ENCODE results near the gene AQR. TPM values are rescaled to one million over a fixed set of nuclear protein-coding genes. Genes with fewer than 3 reads are reported as not detected.

Gene AQR
- total and polyA plus RNA-seq, 2 of the 4 experiments (the other 2 are of a cell fraction), result 17.9 to 29.6 TPM

DNA sequence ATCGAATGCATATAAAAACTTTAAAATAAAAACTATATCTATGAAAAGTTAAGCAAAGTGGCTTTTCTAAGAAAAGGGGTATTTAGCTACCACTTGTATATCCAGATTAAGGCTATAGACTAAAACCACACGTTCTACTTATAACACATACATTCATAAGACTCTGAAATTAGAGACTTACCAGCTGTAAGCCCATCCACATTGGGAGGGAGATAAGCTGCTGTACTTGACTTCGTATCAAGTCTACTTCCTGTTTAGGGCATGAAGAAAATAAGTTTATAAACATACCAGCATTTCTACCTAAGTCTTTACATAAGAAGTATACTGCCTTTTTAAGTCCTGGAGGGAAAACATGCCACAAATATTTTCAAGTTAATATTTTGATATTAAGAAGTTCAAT lies 27.7 kb downstream of the AQR start:
- H3K4me2 ChIP-seq (ENCODE audit: low read depth, low read length), result no peak overlapping the region
- no peak overlapping the region for H3K56ac ChIP-seq (ENCODE audit: extremely low read depth, insufficient read depth, low read length)
- WGBS, 2 experiments (ENCODE audit: extremely low coverage in 2 of 2, insufficient read length in 1 of 2), result no CpG with 5 or more reads among the region's 3 CpGs
- CTCF ChIA-PET, result no interaction called here
- DNase-seq (no peak), ATAC-seq (ENCODE audit: low read depth) (no peak)
- no peak overlapping the region for H2AK9ac ChIP-seq (replicated peaks; ENCODE audit: low read depth, low read length, poor library complexity)
- no peak overlapping the region for H4K91ac ChIP-seq (ENCODE audit: insufficient read depth, low read depth, low read length)
- H3K14ac ChIP-seq (replicated peaks; ENCODE audit: low read depth, low read length), result no peak overlapping the region
- H2AFZ ChIP-seq (replicated peaks; ENCODE audit: low read length, poor library complexity), result no peak overlapping the region
- intact Hi-C loops (cut with micrococcal nuclease) (no loop called here), dilution Hi-C loops (cut with HindIII; ENCODE audit: low sequenced_read_pairs, unreplicated experiment) (no loop called here), in situ Hi-C loops (cut with MboI; ENCODE audit: low sequenced_read_pairs) (no loop called here)
- no peak overlapping the region for H3K9ac ChIP-seq (ENCODE audit: low read depth, low read length)
- no peak overlapping the region for H3K18ac ChIP-seq (ENCODE audit: low read depth, low read length)
- H4K5ac ChIP-seq (ENCODE audit: low read depth, low read length), result no peak overlapping the region
- H3K9me1 ChIP-seq (ENCODE audit: insufficient read depth, low read length), result no peaks in the 10 kb centered on the region
- BruUV-seq (replicated peaks), result no TSS peak
- H3K27ac ChIP-seq (ENCODE audit: insufficient read depth, low read length), result no peak overlapping the region
- H3K4me1 ChIP-seq (ENCODE audit: control insufficient read depth, insufficient read depth, low read length), result 0 out of 2 replicates have a peak, but pooled peaks cover 1% of the 10 kb centered on the region
- H2BK120ac ChIP-seq (ENCODE audit: low read depth, low read length), result no peak overlapping the region
- H4K20me1 ChIP-seq (ENCODE audit: insufficient read depth, low read length), result no peaks in the 10 kb centered on the region; the same call in 1 of the 2 replicates
- no peaks in the 10 kb centered on the region for H3K79me1 ChIP-seq (ENCODE audit: low read depth in 1 of 2, low read length in 2 of 2)
- H2AK5ac ChIP-seq (ENCODE audit: low read depth, low read length), result no peak overlapping the region
- H4K8ac ChIP-seq (ENCODE audit: low read depth in 2 of 2, low read length in 2 of 2), result no peak overlapping the region
- no peaks in the 10 kb centered on the region for H3K9me3 ChIP-seq (ENCODE audit: control insufficient read depth, insufficient read depth, low read length)
- no peaks in the 10 kb centered on the region for H3K27me3 ChIP-seq (ENCODE audit: control insufficient read depth, insufficient read depth, low read length)
- POLR2A ChIA-PET (ENCODE audit: unreplicated experiment), result no interaction called here
- H3K4me3 ChIP-seq (ENCODE audit: insufficient read depth, low read depth, low read length), result no peak overlapping the region
- no peak overlapping the region for H2BK15ac ChIP-seq (ENCODE audit: low read depth, low read length)
- no peak overlapping the region for H2BK5ac ChIP-seq (ENCODE audit: low read depth, low read length, poor library complexity, severe bottlenecking)
- no peak for TF ChIP-seq NFE2L2 (IDR thresholded peaks at IDR 0.05; ENCODE audit: low read depth, low read length)
- no peak for TF ChIP-seq RFX5 (IDR thresholded peaks at IDR 0.05; ENCODE audit: low read depth, low read length)
- TF ChIP-seq POLR2A (IDR thresholded peaks at IDR 0.05; ENCODE audit: low read depth, low read length), result no peak
- no peak for TF ChIP-seq MAZ (IDR thresholded peaks at IDR 0.05; ENCODE audit: borderline replicate concordance, low read depth, low read length)
- TF ChIP-seq RCOR1 (IDR thresholded peaks at IDR 0.05; ENCODE audit: insufficient replicate concordance, low read length), result no peak
- TF ChIP-seq, protein P1, sequence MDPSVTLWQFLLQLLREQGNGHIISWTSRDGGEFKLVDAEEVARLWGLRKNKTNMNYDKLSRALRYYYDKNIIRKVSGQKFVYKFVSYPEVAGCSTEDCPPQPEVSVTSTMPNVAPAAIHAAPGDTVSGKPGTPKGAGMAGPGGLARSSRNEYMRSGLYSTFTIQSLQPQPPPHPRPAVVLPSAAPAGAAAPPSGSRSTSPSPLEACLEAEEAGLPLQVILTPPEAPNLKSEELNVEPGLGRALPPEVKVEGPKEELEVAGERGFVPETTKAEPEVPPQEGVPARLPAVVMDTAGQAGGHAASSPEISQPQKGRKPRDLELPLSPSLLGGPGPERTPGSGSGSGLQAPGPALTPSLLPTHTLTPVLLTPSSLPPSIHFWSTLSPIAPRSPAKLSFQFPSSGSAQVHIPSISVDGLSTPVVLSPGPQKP (IDR thresholded peaks at IDR 0.05; ENCODE audit: borderline replicate concordance, low read depth, low read length), result no peak
- no peak for TF ChIP-seq CHD1 (IDR thresholded peaks at IDR 0.05; ENCODE audit: low read depth, low read length)
- no peak for TF ChIP-seq FOS (IDR thresholded peaks at IDR 0.05; ENCODE audit: low read depth, low read length)
- TF ChIP-seq, protein P2, sequence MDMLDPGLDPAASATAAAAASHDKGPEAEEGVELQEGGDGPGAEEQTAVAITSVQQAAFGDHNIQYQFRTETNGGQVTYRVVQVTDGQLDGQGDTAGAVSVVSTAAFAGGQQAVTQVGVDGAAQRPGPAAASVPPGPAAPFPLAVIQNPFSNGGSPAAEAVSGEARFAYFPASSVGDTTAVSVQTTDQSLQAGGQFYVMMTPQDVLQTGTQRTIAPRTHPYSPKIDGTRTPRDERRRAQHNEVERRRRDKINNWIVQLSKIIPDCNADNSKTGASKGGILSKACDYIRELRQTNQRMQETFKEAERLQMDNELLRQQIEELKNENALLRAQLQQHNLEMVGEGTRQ (IDR thresholded peaks at IDR 0.05; ENCODE audit: low read depth, low read length), result no peak
- TF ChIP-seq CEBPB (IDR thresholded peaks at IDR 0.05; ENCODE audit: low read depth, low read length), result no peak
- TF ChIP-seq SMC3 (IDR thresholded peaks at IDR 0.05; ENCODE audit: low read depth, low read length), result no peak
- TF ChIP-seq MAFK (IDR thresholded peaks at IDR 0.05; ENCODE audit: low read depth, low read length), result no peak
- TF ChIP-seq BHLHE40 (IDR thresholded peaks at IDR 0.05; ENCODE audit: low read depth, low read length), result no peak
- no peak overlapping the region for H3K23ac ChIP-seq (ENCODE audit: low read depth, low read length)
- no peak overlapping the region for H3K4ac ChIP-seq (ENCODE audit: low read depth, low read length)
- H2BK20ac ChIP-seq (ENCODE audit: low read depth, low read length), result no peak overlapping the region
- peaks cover 13% of the 10 kb centered on the region for H3K36me3 ChIP-seq (ENCODE audit: control insufficient read depth, insufficient read depth, low read length)

Data from IMR-90 (cell line).